ENCODE data around the gene APOB.

- TF ChIP-seq IRF3 (IDR thresholded peaks at IDR 0.05), result no peak
- TF ChIP-seq RAD21 (IDR thresholded peaks at IDR 0.05; ENCODE audit: insufficient read depth, low read depth, low read length), result no peak
- no peak for TF ChIP-seq CTCF (IDR thresholded peaks at IDR 0.05 in 2 of 3, conservative IDR thresholded peaks at IDR 0.05 in 1 of 3; ENCODE audit: control insufficient read depth in 2 of 3, extremely low read depth in 1 of 3, insufficient read depth in 1 of 3, low read depth in 3 of 3, low read length in 3 of 3)
- TF ChIP-seq HDAC2 (IDR thresholded peaks at IDR 0.05), result no peak
- no peak for TF ChIP-seq GABPA (IDR thresholded peaks at IDR 0.05; ENCODE audit: low read depth)
- TF ChIP-seq EZH2 (IDR thresholded peaks at IDR 0.05; ENCODE audit: borderline replicate concordance, control insufficient read depth, low read depth, low read length), result no peak
- TF ChIP-seq BACH1 (IDR thresholded peaks at IDR 0.05; ENCODE audit: borderline replicate concordance), result no peak
- no peak for TF ChIP-seq POLR2A (IDR thresholded peaks at IDR 0.05; ENCODE audit: low read depth, low read length)
These were observed 39.6 kb upstream of the APOB start for GRCh38 chr2:21083482-21083881.
